ENCODE results near the gene GNE. TPM values are rescaled to one million over a fixed set of nuclear protein-coding genes. Genes with fewer than 3 reads are reported as not detected.
"Not testable (repeated sequence)": the region's sequence is repeated elsewhere in the genome, so short reads cannot be mapped to it uniquely, and the experiment has no call there.

Gene GNE
- total RNA-seq, 2 donors from 2014 or later: 20.2 to 21.2 TPM

DNA sequence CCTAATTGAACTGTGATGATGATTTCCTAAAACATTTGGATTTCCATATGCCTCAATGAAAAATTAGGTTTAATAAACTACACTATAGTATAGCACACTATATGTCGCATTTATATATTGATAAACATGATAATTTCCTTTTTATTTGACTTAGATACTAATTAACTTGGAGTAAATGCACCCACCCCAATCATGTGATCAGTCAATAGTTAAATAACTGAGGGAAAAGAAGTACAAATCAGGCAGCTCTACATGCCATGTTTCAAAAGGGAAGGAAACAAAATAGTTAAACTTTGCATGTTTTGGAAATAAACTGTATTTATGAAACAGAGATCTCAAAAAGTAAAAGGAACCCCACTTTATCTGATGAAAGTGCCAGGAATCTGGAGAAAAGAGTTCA is 18.0 kb upstream of the GNE start:
- Histone ChIP-seq H3K9me3 (no peaks in the 10 kb centered on the region), H3K27ac (no peak overlapping the region), H3K4me3 (peak overlapping the region in 1 of 2 donors; percentile 11), H3K36me3 (no peaks in the 10 kb centered on the region), H3K27me3 (no peaks in the 10 kb centered on the region), H3K4me1 (no peaks in the 10 kb centered on the region)
- TF ChIP-seq, protein P1, sequence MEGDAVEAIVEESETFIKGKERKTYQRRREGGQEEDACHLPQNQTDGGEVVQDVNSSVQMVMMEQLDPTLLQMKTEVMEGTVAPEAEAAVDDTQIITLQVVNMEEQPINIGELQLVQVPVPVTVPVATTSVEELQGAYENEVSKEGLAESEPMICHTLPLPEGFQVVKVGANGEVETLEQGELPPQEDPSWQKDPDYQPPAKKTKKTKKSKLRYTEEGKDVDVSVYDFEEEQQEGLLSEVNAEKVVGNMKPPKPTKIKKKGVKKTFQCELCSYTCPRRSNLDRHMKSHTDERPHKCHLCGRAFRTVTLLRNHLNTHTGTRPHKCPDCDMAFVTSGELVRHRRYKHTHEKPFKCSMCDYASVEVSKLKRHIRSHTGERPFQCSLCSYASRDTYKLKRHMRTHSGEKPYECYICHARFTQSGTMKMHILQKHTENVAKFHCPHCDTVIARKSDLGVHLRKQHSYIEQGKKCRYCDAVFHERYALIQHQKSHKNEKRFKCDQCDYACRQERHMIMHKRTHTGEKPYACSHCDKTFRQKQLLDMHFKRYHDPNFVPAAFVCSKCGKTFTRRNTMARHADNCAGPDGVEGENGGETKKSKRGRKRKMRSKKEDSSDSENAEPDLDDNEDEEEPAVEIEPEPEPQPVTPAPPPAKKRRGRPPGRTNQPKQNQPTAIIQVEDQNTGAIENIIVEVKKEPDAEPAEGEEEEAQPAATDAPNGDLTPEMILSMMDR (IDR thresholded peaks at IDR 0.05): no peak
- DNase-seq (ENCODE audit: low spot score): no peak

DNA sequence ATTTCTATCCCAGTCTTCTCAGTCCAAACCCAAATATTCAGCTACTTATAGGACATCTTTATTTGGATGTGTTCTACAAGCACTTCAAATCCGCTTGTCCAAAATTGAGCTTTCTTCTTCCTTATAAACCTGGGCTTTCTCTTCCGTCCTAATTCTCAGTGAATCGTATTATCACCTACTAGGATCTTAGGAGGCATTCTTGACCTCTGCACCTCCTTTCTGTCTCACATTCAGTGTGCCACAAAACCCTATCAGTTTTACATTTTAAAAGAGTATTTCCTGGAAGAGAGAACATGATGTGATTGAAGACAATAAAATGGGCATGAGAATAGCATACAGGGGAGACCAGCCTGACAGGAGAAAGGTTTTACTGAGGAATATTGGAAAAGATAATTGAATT is 16.8 kb upstream of the GNE start:
- no peaks in the 10 kb centered on the region for H3K36me3 ChIP-seq
- no peaks in the 10 kb centered on the region for H3K9me3 ChIP-seq
- H3K4me3 ChIP-seq: no peak overlapping the region
- TF ChIP-seq, protein P1 (IDR thresholded peaks at IDR 0.05): no peak
- no peak overlapping the region for H3K27ac ChIP-seq
- DNase-seq (ENCODE audit: low spot score): no peak
- H3K4me1 ChIP-seq: no peaks in the 10 kb centered on the region
- no peaks in the 10 kb centered on the region for H3K27me3 ChIP-seq

DNA sequence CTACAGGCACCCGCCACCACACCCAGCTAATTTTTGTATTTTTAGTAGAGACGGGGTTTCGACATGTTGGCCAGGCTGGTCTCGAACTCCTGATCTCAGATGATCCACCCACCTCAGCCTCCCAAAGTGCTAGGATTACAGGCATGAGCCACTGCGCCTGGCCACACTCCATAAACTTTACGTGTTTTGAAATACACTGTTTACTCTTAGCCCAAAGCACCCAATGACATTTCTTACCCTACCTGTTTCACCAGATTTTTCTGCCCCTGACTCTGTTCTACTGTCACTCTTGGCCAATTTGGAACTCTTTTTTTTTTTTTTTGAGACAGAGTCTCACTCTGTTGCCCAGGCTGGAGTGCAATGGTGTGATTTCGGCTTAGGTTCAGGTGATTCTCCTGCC is 15.1 kb upstream of the GNE start:
- H3K27ac ChIP-seq; DNase-seq (ENCODE audit: low spot score); H3K36me3 ChIP-seq: not testable (repeated sequence)

DNA sequence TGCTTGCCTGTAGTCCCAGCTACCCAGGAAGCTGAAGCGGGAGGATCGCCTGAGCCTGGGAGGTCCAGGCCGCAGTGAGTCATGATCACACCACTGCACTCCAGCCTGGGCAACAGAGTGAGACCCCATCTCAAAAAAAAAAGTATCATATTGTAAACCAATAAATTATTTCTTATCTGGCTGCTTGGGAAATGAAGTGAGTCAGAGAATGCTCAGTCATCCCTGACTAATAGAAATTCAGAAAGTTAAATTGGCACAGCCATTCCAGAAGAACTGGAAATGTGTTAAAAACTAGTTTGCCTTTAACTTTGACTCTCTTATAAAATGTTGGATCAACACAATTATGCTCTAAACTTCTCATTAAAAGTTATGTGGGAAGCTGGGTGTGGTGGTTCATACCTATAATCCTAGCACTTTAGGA is 9.8 kb upstream of the GNE start:
- H3K27ac ChIP-seq: no peak overlapping the region
- no peaks in the 10 kb centered on the region for H3K36me3 ChIP-seq
- no peaks in the 10 kb centered on the region for H3K27me3 ChIP-seq
- H3K9me3 ChIP-seq: no peaks in the 10 kb centered on the region
- H3K4me3 ChIP-seq: no peak overlapping the region
- H3K4me1 ChIP-seq: no peaks in the 10 kb centered on the region
- DNase-seq (ENCODE audit: low spot score): no peak
- TF ChIP-seq, protein P1 (IDR thresholded peaks at IDR 0.05): no peak

More for the DNA sequence above, 15.1 kb upstream of the GNE start:
- H3K4me3 ChIP-seq, H3K9me3 ChIP-seq, H3K4me1 ChIP-seq, H3K27me3 ChIP-seq: not testable (repeated sequence)

DNA sequence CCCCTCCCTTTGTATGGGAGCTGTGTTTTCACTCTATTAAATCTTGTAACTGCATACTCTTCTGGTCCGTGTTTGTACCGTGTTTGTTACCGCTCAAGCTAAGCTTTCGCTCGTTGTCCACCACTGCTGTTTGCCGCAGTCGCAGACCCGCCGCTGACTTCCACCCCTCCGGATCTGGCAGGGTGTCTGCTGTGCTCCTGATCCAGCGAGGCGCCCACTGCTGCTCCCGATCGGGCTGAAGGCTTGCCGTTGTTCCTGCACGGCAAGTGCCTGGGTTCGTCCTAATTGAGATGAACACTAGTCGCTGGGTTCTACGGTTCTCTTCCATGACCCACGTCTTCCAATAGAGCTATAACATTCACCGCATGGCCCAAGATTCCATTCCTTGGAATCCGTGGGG is 6.6 kb upstream of the GNE start:
- no peaks in the 10 kb centered on the region for H3K36me3 ChIP-seq
- no peaks in the 10 kb centered on the region for H3K4me1 ChIP-seq
- no peak for DNase-seq (ENCODE audit: low spot score)
- H3K27ac ChIP-seq: no peak overlapping the region
- no peak overlapping the region for H3K4me3 ChIP-seq
- TF ChIP-seq, protein P1 (IDR thresholded peaks at IDR 0.05): no peak
- no peaks in the 10 kb centered on the region for H3K9me3 ChIP-seq
- H3K27me3 ChIP-seq: no peaks in the 10 kb centered on the region

DNA sequence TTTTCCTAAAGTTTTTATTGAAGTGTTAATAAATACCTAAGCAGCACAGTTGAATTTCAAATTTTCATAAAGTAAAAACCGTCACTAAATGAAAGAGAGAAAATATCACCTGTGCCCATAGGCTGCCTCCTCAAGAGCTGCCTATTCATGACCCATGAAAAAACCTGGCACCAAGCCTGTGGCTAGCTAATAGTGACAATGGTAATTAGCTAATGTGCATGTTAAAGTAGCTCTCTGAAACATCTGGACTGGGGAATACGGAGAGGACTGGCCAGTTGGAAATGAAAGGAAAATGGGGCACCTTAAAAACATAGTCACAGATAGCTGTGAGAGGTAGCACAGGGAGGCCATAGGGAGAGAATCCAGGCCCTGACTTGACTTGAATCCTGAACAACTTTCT is 5.4 kb upstream of the GNE start:
- Histone ChIP-seq H3K9me3 (no peaks in the 10 kb centered on the region), H3K27ac (no peak overlapping the region), H3K4me1 (peaks cover 0 to 5% of the 10 kb centered on the region in 2 donors), H3K4me3 (no peak overlapping the region), H3K27me3 (no peaks in the 10 kb centered on the region), H3K36me3 (no peaks in the 10 kb centered on the region)
- DNase-seq (ENCODE audit: low spot score): no peak
- TF ChIP-seq, protein P1 (IDR thresholded peaks at IDR 0.05): no peak

Data from right atrium auricular region (tissue), 2 donors.